AG09309 (cell line): Measurements from ENCODE around the gene PTGDS.

ENCODE experiments used
- DNase-seq: peaks from one replicate; pipeline ENCODE4 v3.0.0-alpha.2; 2010; ENCODE audit warnings: low read depth
- H3K4me3 ChIP-seq: 2 replicates; pipeline ENCODE4 v1.5.1; 2011; ENCODE audit warnings: mild to moderate bottlenecking, low read depth, low read length, moderate library complexity; ENCODE audit not compliant: control insufficient read depth
- CTCF ChIP-seq: IDR thresholded peaks from 2 replicates; pipeline ENCODE4 v1.5.1; 2011; ENCODE audit warnings: mild to moderate bottlenecking, low read depth, low read length, inconsistent platforms; ENCODE audit not compliant: insufficient read depth, control insufficient read depth; ENCODE audit errors: missing control alignments

Gene PTGDS

GRCh38 chr9:136979769-136980587, 2.7 kb downstream of the PTGDS start:
- no peak overlapping the region for H3K4me3 ChIP-seq
- no peak for DNase-seq
- TF ChIP-seq CTCF = no peak

GRCh38 chr9:136980669-136981478, 3.6 kb downstream of the PTGDS start:
- H3K4me3 ChIP-seq = no peak overlapping the region
- DNase-seq = no peak
- no peak for TF ChIP-seq CTCF

GRCh38 chr9:136981588-136982231, 4.4 kb downstream of the PTGDS start:
- H3K4me3 ChIP-seq = no peak overlapping the region
- no peak for DNase-seq
- no peak for TF ChIP-seq CTCF

- H3K4me3 ChIP-seq = no peak within 1 kb of the TSS
- TF ChIP-seq CTCF = no peak
These were observed 5.1 kb downstream of the PTGDS start, which contains the start of gene LCNL1 for GRCh38 chr9:136982232-136983051. Gene LCNL1 (plus strand): TSS chr9:136982993. CDS start chr9:136983587, 594 bp downstream.

GRCh38 chr9:136983167-136983566, 5.9 kb downstream of the PTGDS start:
- H3K4me3 ChIP-seq = no peak overlapping the region
- no peak for DNase-seq
- no peak for TF ChIP-seq CTCF

More at GRCh38 chr9:136982232-136983051, 5.1 kb downstream of the PTGDS start, which contains the start of gene LCNL1:
- no peak for DNase-seq
